B cell (primary cell): Measurements from ENCODE around the gene ERC2. TPM values are rescaled to one million over a fixed set of nuclear protein-coding genes. Genes with fewer than 3 reads are reported as not detected.

Source experiments
- ATAC-seq: fragments of 200-7000 bp; cut with Tn5 transposase; one replicate; pipeline ENCODE4 v1.10.0; 2021; ENCODE audit warnings: low read depth, mild to moderate bottlenecking, moderate number of reproducible peaks, moderate library complexity
- CTCF ChIA-PET: fragments of 350-600 bp; sonication (Branson Sonifier 250); formaldehyde crosslinking; loops from one replicate; lab custom pipeline; 2021; ENCODE audit warnings: antibody characterized with exemption, inconsistent platforms; lab: Charles Lee
- POLR2A ChIA-PET: fragments of 350-600 bp; sonication (Branson Sonifier 250); formaldehyde crosslinking; loops from one replicate; lab custom pipeline; 2021; ENCODE audit warnings: antibody characterized with exemption; lab: Charles Lee
- DNase-seq: peaks from one replicate; pipeline ENCODE4 v3.0.0; 2013
- H2AFZ ChIP-seq: 2 replicates; pipeline ENCODE4 v1.6.1; 2012; ENCODE audit warnings: mild to moderate bottlenecking, low read depth, low read length; ENCODE audit not compliant: insufficient read depth, poor library complexity, severe bottlenecking
- H3K27ac ChIP-seq, 2 donors: 1 replicate in 1 of 2; 2 replicates in 1 of 2; pipeline ENCODE4 v1.5.1; 2012 to 2013; ENCODE audit warnings: low read length in 2 of 2, mild to moderate bottlenecking in 2 of 2, moderate library complexity in 1 of 2
- H3K27me3 ChIP-seq, 4 experiments: fragments of 200-600 bp in 1 of 4; sonication (generic) in 1 of 4; replicated peaks in 1 of 4; 1 replicate in 2 of 4; 2 replicates in 2 of 4; pipeline versions ENCODE4 v1.6.1 to v1.7.0; 2013 to 2016; ENCODE audit warnings: low read length in 3 of 4, mild to moderate bottlenecking in 2 of 4, mixed read lengths in 1 of 4, moderate library complexity in 1 of 4; ENCODE audit not compliant: insufficient read depth in 4 of 4, control insufficient read depth in 3 of 4; ENCODE audit errors: control extremely low read depth in 1 of 4
- H3K36me3 ChIP-seq, 2 experiments: replicated peaks in 1 of 2; 1 replicate in 1 of 2; 2 replicates in 1 of 2; pipeline versions ENCODE4 v1.6.1 to v1.7.1; 2013; ENCODE audit warnings: low read length in 1 of 2; ENCODE audit not compliant: insufficient read depth in 2 of 2, control insufficient read depth in 1 of 2; ENCODE audit errors: control extremely low read depth in 1 of 2, extremely low read depth in 1 of 2
- H3K4me1 ChIP-seq, 2 donors: fragments of 200-600 bp in 1 of 2; sonication (generic) in 1 of 2; 1 replicate in 1 of 2; 2 replicates in 1 of 2; pipeline versions ENCODE4 v1.5.1 to v1.6.1; 2013 to 2017; ENCODE audit warnings: low read length in 2 of 2; ENCODE audit not compliant: control insufficient read depth in 2 of 2, insufficient read depth in 2 of 2
- H3K4me2 ChIP-seq: replicated peaks from 2 replicates; pipeline ENCODE3; 2012; ENCODE audit warnings: mild to moderate bottlenecking, low read depth, low read length; ENCODE audit not compliant: poor library complexity, severe bottlenecking
- H3K4me3 ChIP-seq, 5 experiments: fragments of 200-600 bp in 1 of 5; sonication (generic) in 1 of 5; 1 replicate in 3 of 5; 2 replicates in 2 of 5; pipeline versions ENCODE4 v1.5.1 to v1.7.0; 2011 to 2016; ENCODE audit warnings: low read length in 4 of 5, mild to moderate bottlenecking in 4 of 5, low read depth in 2 of 5, control low read depth in 1 of 5, moderate library complexity in 1 of 5; ENCODE audit not compliant: insufficient read depth in 1 of 5; ENCODE audit errors: control extremely low read depth in 1 of 5, extremely low read depth in 1 of 5
- H3K79me2 ChIP-seq: fragments of 200-600 bp; sonication (generic); one replicate; pipeline ENCODE4 v1.6.0; 2016; ENCODE audit warnings: low read length; ENCODE audit not compliant: control insufficient read depth, insufficient read depth
- H3K9ac ChIP-seq: fragments of 200-600 bp; sonication (generic); 2 replicates; pipeline ENCODE4 v1.6.1; 2017; ENCODE audit warnings: mild to moderate bottlenecking, low read length, moderate library complexity
- H3K9me3 ChIP-seq, 3 donors: one replicate each; pipeline versions ENCODE4 v1.6.1 to v1.7.1; 2013; ENCODE audit warnings: low read length in 2 of 3; ENCODE audit not compliant: control insufficient read depth in 2 of 3, insufficient read depth in 1 of 3; ENCODE audit errors: control extremely low read depth in 1 of 3
- H4K20me1 ChIP-seq: 2 replicates; pipeline ENCODE4 v1.6.0; 2012; ENCODE audit warnings: mild to moderate bottlenecking, low read length; ENCODE audit not compliant: insufficient read depth, control insufficient read depth, poor library complexity, severe bottlenecking
- H3K27ac Mint-ChIP-seq: one replicate; pipeline ENCODE4 v1.8.0; 2021; ENCODE audit warnings: mixed read lengths
- H3K27me3 Mint-ChIP-seq: one replicate; pipeline ENCODE4 v1.8.0; 2021; ENCODE audit warnings: mixed read lengths
- H3K4me1 Mint-ChIP-seq: one replicate; pipeline ENCODE4 v1.8.0; 2021; ENCODE audit warnings: mixed read lengths
- H3K4me3 Mint-ChIP-seq: one replicate; pipeline ENCODE4 v1.8.0; 2021; ENCODE audit warnings: mixed read lengths
- H3K9me3 Mint-ChIP-seq: one replicate; pipeline ENCODE4 v1.8.0; 2022; ENCODE audit warnings: mixed read lengths; ENCODE audit not compliant: insufficient read depth
- CTCF ChIP-seq: fragments of 200-600 bp; IDR thresholded peaks from one replicate; pipeline ENCODE4 v1.8.0; 2022; ENCODE audit warnings: antibody characterized with exemption, mild to moderate bottlenecking
- EZH2 ChIP-seq: IDR thresholded peaks from 2 replicates; pipeline ENCODE4 v1.6.1; 2012; ENCODE audit warnings: borderline replicate concordance, low read depth, mild to moderate bottlenecking, moderate library complexity, low read length; ENCODE audit not compliant: insufficient read depth, poor library complexity, severe bottlenecking
- WGBS: methylation state at CpG from one replicate; pipeline ENCODE4 v1.1.5; 2013; ENCODE audit warnings: missing lambda C conversion rate; ENCODE audit not compliant: insufficient coverage; 5-methylcytosine and 5-hydroxymethylcytosine counted together
- intact Hi-C: fragments of 100-400 bp; cut with micrococcal nuclease; formaldehyde crosslinking; loops from one replicate; pipeline ENCODE4 v1.10.0; 2022
- polyA plus RNA-seq: library from polyadenylated mRNA; depleted of rRNA; stranded (reverse); fragments of >200 nt; gene quantifications from 2 replicates; pipeline ENCODE4 v1.2.3, GENCODE V29; 2012
- total RNA-seq, 2 donors: library from RNA; stranded (reverse); fragments of 120-200 nt in 1 of 2; gene quantifications; 1 replicate in 1 of 2; 2 replicates in 1 of 2; pipeline versions ENCODE4 v1.2.3 to v1.2.4, GENCODE V29; 2013 to 2022

The ERC2 gene
- total and polyA plus RNA-seq, 2 donors (not counting 1 experiment from before 2014, with no cell fraction given) = not detected

- Mint-ChIP-seq H3K4me1 (no peaks in the 10 kb centered on the region), H3K9me3 (no peaks in the 10 kb centered on the region), H3K27ac (no peak overlapping the region), H3K27me3 (peaks cover 4% of the 10 kb centered on the region), H3K4me3 (no peak overlapping the region)
- H3K36me3 ChIP-seq = no peaks in the 10 kb centered on the region
- no peak overlapping the region for H3K4me2 ChIP-seq
- H3K4me1 ChIP-seq = no peaks in the 10 kb centered on the region
- no peak overlapping the region for H3K4me3 ChIP-seq
- WGBS = no CpG with 5 or more reads among the region's 1 CpG
- CTCF ChIA-PET = no interaction called here
- H3K27ac ChIP-seq = no peak overlapping the region
- TF ChIP-seq CTCF = no peak
- no peak for TF ChIP-seq EZH2
- H3K27me3 ChIP-seq = no peaks in the 10 kb centered on the region
- no peak overlapping the region for H3K9ac ChIP-seq
- H4K20me1 ChIP-seq = no peaks in the 10 kb centered on the region
- DNase-seq (no peak), ATAC-seq (no peak)
- no peak overlapping the region for H2AFZ ChIP-seq
- intact Hi-C loops = no loop called here
- H3K79me2 ChIP-seq = no peaks in the 10 kb centered on the region
- H3K9me3 ChIP-seq = no peaks in the 10 kb centered on the region
- POLR2A ChIA-PET = no interaction called here
Observed at GRCh38 chr3:56351537-56351936, 116.7 kb downstream of the ERC2 start.

- H3K27me3 ChIP-seq = peaks cover 0 to 3% (median 0%) of the 10 kb centered on the region in 4 experiments
- no peak overlapping the region for H3K9ac ChIP-seq
- intact Hi-C loops = no loop called here
- H3K27me3 Mint-ChIP-seq = peaks cover 17% of the 10 kb centered on the region
- no peaks in the 10 kb centered on the region for H3K4me1 ChIP-seq
- no peaks in the 10 kb centered on the region for H3K4me1 Mint-ChIP-seq
- H3K4me2 ChIP-seq = no peak overlapping the region
- no peaks in the 10 kb centered on the region for H3K9me3 Mint-ChIP-seq
- DNase-seq = no peak
- no peak for ATAC-seq
- no peak overlapping the region for H3K27ac ChIP-seq
- H2AFZ ChIP-seq = no peak overlapping the region
- H3K79me2 ChIP-seq = no peaks in the 10 kb centered on the region
- ChIA-PET CTCF (interaction anchor here (1.3 kb wide), 1 partner anchor 8 kb away, joined by 3 read pairs; no protein-coding TSS in a partner anchor), POLR2A (no interaction called here)
- no peak overlapping the region for H3K27ac Mint-ChIP-seq
- no peaks in the 10 kb centered on the region for H3K36me3 ChIP-seq
- H4K20me1 ChIP-seq = no peaks in the 10 kb centered on the region
- no peak overlapping the region for H3K4me3 Mint-ChIP-seq
- no peak for TF ChIP-seq EZH2
- no peak for TF ChIP-seq CTCF
- 40% methylated on average over 5 of the region's 5 CpGs for WGBS
- no peaks in the 10 kb centered on the region for H3K9me3 ChIP-seq
- no peak overlapping the region for H3K4me3 ChIP-seq
Observed at GRCh38 chr3:56347219-56347871, 120.9 kb downstream of the ERC2 start.
